ENCODE measurements around the gene SYT1.

GRCh38 chr12:79414252-79414651 lies 549.7 kb downstream of the SYT1 start:
- TF ChIP-seq CTCF (IDR thresholded peaks at IDR 0.05) (no peak), POLR2A (IDR thresholded peaks at IDR 0.05) (no peak)

Data from Peyer's patch (tissue), 4 donors.